Activated CD8-positive, alpha-beta memory T cell treated with anti-CD3 and anti-CD28 coated beads for 4 hours (primary cell): ENCODE measurements around the gene FLG2.
"Not testable (repeated sequence)": the region's sequence is repeated elsewhere in the genome, so short reads cannot be mapped to it uniquely, and the experiment has no call there.

Source experiments
- DNase-seq, 2 donors: peaks; one replicate each; pipeline ENCODE4 v3.0.0-alpha.2; 2020; ENCODE audit warnings: low read depth in 2 of 2

Gene FLG2

DNA sequence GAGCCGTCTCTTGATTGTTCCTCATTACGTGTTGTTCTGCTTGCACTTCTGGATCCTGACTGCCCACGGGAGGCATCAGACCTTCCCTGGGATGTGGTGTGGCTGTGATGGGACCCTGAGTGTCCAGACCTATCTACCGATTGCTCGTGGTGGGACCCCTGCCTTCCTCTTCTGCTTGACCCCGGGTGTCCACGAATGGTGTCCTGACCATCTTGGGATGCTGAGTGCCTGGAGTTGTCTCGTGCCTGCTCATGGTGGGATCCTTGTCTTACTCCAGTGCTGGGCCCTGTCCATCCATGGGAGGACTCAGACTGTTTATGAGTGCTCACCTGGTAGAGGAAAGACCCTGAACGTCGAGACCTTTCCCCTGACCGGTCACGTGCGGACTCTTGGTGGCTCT is 47.6 kb downstream of the FLG2 start:
- not testable (repeated sequence) for DNase-seq

DNA sequence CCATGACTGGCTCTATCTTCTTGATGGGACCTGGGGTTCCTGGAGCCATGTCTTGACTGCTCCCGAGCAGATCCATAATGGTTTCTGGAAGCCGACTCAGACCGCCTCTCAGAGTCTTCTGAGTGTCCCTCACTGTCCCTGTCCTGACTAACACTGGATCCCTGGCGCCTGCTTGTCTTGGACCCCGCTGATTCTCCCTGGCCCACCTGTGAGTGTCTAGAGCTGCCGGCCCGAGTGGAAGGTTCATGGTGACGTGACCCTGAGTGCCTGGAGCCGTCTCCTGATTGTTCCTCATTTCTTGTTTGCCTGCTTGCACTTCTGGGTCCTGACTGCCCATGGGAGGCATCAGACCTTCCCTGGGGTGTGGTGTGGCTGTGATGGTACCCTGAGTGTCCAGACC is 49.9 kb downstream of the FLG2 start:
- no peak for DNase-seq

DNA sequence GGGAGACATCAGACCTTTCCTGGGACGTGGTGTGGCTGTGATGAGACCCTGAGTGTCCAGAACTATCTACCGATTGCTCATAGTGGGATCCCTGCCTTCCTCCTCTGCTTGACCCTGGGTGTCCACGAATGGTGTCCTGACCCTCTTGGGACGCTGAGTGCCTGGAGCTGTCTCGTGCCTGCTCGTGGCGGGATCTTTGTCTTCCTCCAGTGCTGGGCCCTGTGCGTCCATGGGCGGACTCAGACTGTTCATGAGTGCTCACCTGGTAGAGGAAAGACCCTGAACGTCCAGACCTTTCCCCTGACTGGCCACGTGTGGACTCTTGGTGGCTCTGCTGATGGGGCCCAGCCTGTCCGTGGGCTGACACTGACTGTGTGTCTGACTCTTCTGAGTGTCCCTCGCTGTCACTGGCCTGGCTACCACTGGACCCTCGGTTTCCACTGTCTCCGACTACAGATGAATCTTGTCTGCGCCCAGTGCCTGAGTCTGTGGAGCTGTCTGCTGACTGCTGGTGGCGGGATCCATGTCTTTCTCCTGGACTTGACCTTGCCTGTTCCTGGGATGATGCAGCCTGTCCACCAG is 50.4 kb downstream of the FLG2 start:
- DNase-seq = not testable (repeated sequence)

DNA sequence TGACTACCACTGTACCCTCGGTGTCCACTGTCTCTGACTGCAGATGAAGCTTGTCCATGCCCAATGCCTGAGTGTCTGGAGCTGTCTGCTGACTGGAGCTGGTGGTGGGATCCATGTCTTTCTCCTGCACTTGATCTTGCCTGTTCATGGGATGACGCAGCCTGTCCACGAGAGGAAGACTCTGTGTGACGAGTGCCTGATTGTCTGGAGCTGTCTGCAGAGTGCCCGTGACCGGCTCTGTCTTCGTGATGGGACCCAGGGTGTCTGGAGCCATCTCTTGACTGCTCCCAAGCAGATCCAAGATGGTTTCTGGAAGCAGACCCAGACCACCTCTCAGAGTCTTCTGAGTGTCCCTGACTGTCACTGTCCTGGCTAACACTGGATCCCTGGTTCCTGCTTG is 51.0 kb downstream of the FLG2 start:
- DNase-seq = not testable (repeated sequence)

DNA sequence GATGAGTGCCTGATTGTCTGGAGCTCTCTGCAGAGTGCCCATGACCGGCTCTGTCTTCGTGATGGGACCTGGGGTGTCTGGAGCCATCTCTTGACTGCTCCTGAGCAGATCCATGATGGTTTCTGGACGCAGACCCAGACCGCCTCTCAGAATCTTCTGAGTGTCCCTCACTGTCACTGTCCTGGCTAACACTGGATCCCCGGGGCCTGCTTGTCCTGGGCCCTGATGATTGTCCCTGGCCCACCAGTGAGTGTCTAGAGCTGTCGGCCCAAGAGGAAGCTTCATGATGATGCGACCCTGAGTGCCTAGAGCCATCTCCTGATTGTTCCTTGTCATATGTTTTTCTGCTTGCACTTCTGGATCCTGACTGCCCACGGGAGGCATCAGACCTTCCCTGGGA is 51.8 kb downstream of the FLG2 start:
- not testable (repeated sequence) for DNase-seq

DNA sequence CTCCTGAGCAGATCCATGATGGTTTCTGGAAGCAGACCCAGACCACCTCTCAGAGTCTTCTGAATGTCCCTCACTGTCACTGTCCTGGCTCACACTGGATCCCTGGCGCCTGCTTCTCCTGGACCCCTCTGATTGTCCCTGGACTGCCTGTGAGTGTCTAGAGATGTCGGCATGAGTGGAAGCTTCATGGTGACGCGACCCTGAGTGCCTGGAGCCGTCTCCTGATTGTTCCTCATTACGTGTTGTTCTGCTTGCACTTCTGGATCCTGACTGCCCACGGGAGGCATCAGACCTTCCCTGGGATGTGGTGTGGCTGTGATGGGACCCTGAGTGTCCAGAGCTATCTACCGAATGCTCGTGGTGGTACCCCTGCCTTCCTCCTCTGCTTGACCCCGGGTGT is 53.7 kb downstream of the FLG2 start:
- not testable (repeated sequence) for DNase-seq

DNA sequence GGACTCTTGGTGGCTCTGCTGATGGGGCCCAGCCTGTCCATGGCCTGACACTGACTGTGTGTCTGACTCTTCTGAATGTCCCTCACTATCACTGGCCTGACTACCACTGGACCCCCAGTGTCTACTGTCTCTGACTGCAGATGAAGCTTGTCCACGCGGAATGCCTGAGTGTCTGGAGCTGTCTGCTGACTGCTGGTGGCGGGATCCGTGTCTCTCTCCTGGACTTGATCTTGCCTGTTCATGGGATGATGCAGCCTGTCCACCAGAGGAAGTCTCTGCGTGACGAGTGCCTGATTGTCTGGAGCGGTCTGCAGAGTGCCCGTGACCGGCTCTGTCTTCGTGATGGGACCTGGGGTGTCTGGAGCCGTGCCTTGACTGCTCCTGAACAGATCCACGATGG is 55.0 kb downstream of the FLG2 start:
- DNase-seq = not testable (repeated sequence)

DNA sequence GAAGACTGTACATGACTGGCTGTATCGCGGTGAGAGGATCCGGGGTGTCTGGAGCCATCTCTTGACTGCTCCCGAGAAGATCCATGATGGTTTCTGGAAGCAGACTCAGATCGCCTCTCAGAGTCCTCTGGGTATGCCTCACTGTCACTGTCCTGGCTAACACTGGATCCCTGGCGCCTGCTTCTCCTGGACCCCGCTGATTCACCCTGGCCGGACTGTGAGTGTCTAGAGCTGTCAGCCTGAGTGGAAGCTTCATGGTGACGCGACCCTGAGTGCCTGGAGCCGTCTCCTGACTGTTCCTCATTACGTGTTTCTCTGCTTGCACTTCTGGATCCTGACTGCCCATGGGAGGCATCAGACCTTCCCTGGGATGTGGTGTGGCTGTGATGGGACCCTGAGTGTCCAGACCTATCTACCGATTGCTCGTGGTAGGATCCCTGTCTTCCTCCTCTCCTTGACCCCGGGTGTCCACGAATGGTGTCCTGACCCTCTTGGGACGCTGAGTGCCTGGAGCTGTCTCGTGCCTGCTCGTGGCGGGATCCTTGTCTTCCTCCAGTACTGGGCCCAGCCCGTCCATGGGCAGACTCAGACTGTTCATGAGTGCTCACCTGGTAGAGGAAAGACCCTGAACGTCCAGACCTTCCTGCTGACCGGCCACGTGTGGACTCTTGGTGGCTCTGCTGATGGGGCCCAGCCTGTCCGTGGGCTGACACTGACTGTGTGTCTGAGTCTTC is 56.5 kb downstream of the FLG2 start:
- DNase-seq = not testable (repeated sequence)
